Gastroesophageal sphincter (tissue), 3 donors: ENCODE measurements around the gene IQSEC1.

Experiments
- CTCF ChIP-seq, 4 experiments: fragments of 200-600 bp in 2 of 4; fragments of 450-650 bp in 2 of 4; sonication (generic) in 1 of 4; IDR thresholded peaks; one replicate each; pipeline ENCODE4 v1.5.1; 2017 to 2019; ENCODE audit warnings: antibody characterized with exemption in 4 of 4, mild to moderate bottlenecking in 2 of 4, moderate library complexity in 2 of 4
- POLR2A ChIP-seq, 2 donors: fragments of 450-650 bp; IDR thresholded peaks; one replicate each; pipeline ENCODE4 v1.6.1; 2017; ENCODE audit warnings: antibody characterized with exemption in 2 of 2, mild to moderate bottlenecking in 2 of 2, moderate library complexity in 1 of 2
- POLR2AphosphoS5 ChIP-seq: sonication (generic); formaldehyde crosslinking; IDR thresholded peaks from one replicate; pipeline ENCODE4 v1.6.1; 2017; ENCODE audit warnings: antibody characterized with exemption

- TF ChIP-seq CTCF (IDR thresholded peaks at IDR 0.05) = no peak
- no peak for TF ChIP-seq POLR2AphosphoS5
- TF ChIP-seq POLR2A (IDR thresholded peaks at IDR 0.05) = no peak
Observed at GRCh38 chr3:13113346-13114330, 40.4 kb upstream of the IQSEC1 start.
